ENCODE results near the gene FIP1L1. TPM values are rescaled to one million over a fixed set of nuclear protein-coding genes. Genes with fewer than 3 reads are reported as not detected.

Gene FIP1L1
- total and polyA plus RNA-seq, 10 of the 15 experiments (the other 5 are each of a cell fraction or from before 2014, with no cell fraction given): 28.1 to 110 (median 59.4) TPM

- in situ Hi-C loops (cut with MboI) (loop anchor here (10.0 kb wide), 1 partner anchor 729 kb away; no protein-coding TSS in a partner anchor), intact Hi-C loops (cut with micrococcal nuclease; ENCODE audit: unreplicated experiment) (no loop called here)
- SMC1A ChIA-PET (ENCODE audit: uncharacterized antibody, unreplicated experiment): interaction anchor here (0.6 to 1.6 kb wide), 3 partner anchors 169 to 319 kb away, joined by 3 to 4 read pairs (median 3); no protein-coding TSS in a partner anchor
Observed at GRCh38 chr4:53485658-53486040, 108.2 kb downstream of the FIP1L1 start.

GRCh38 chr4:53487766-53488165, 110.3 kb downstream of the FIP1L1 start:
- RAD21 ChIA-PET (ENCODE audit: unreplicated experiment): no interaction called here
- no peak overlapping the region for H3K27ac ChIP-seq (ENCODE audit: control insufficient read depth, insufficient read depth)
- DNase-seq (ENCODE audit: low read depth, low spot score) (no peak), ATAC-seq (no peak), FAIRE-seq (no peak)
- peaks cover 0 to 6% of the 10 kb centered on the region in 2 experiments; a peak in 2 of 4 replicates for H3K27me3 ChIP-seq (replicated peaks in 1 of 2; ENCODE audit: control insufficient read depth in 2 of 2, insufficient read depth in 2 of 2, low read length in 1 of 2)
- intact Hi-C loops (cut with micrococcal nuclease; ENCODE audit: unreplicated experiment): no loop called here
- no peaks in the 10 kb centered on the region for H3K36me3 ChIP-seq (ENCODE audit: control insufficient read depth in 2 of 2, insufficient read depth in 2 of 2, low read length in 1 of 2)
- in situ Hi-C loops (cut with MboI): loop anchor here (10.0 kb wide), 1 partner anchor 727 kb away; no protein-coding TSS in a partner anchor
- H2AFZ ChIP-seq (ENCODE audit: control insufficient read depth, low read depth, low read length): no peak overlapping the region
- TF ChIP-seq NR2C2 (IDR thresholded peaks at IDR 0.05; ENCODE audit: borderline replicate concordance, control insufficient read depth, insufficient read length, low read depth) (no peak), MEF2B (IDR thresholded peaks at IDR 0.05; ENCODE audit: partially characterized antibody, poor library complexity, severe bottlenecking) (no peak), SP1 (IDR thresholded peaks at IDR 0.05; ENCODE audit: low read depth, low read length) (no peak), CBFB (IDR thresholded peaks at IDR 0.05; ENCODE audit: low read depth) (no peak), ATF2 (IDR thresholded peaks at IDR 0.05; ENCODE audit: low read length) (no peak), CREM (IDR thresholded peaks at IDR 0.05; ENCODE audit: low read depth) (no peak), RAD21 (IDR thresholded peaks at IDR 0.05; ENCODE audit: insufficient read depth, low read depth, low read length) (no peak), BCL3 (IDR thresholded peaks at IDR 0.05; ENCODE audit: borderline replicate concordance, insufficient read depth, low read depth, low read length, poor library complexity, severe bottlenecking) (no peak), STAT3 (IDR thresholded peaks at IDR 0.05; ENCODE audit: low read depth, low read length) (no peak), HDGF (IDR thresholded peaks at IDR 0.05) (no peak), ELK1 (IDR thresholded peaks at IDR 0.05; ENCODE audit: low read depth, low read length) (no peak), ZNF622 (IDR thresholded peaks at IDR 0.05) (no peak)
- POLR2A ChIA-PET: interaction anchor here (0.6 kb wide), 1 partner anchor 173 kb away, joined by 9 read pairs; no protein-coding TSS in a partner anchor
- SMC1A ChIA-PET (ENCODE audit: uncharacterized antibody, unreplicated experiment): interaction anchor here (1.8 kb wide), 1 partner anchor 317 kb away, joined by 5 read pairs; no protein-coding TSS in a partner anchor
- CTCF ChIA-PET: interaction anchor here (0.6 to 5.2 kb wide), 6 partner anchors 10 to 213 kb away, joined by 3 to 51 read pairs (median 4); no protein-coding TSS in a partner anchor
- no peak overlapping the region for H3K9ac ChIP-seq (ENCODE audit: control insufficient read depth, insufficient read depth, low read length)
- H4K20me1 ChIP-seq (ENCODE audit: control insufficient read depth, insufficient read depth): no peaks in the 10 kb centered on the region
- BruUV-seq (replicated peaks): no TSS peak
- H3K79me2 ChIP-seq (ENCODE audit: control insufficient read depth, insufficient read depth, low read length): no peaks in the 10 kb centered on the region
- no peak overlapping the region for H3K4me2 ChIP-seq (ENCODE audit: control insufficient read depth, insufficient read depth)
- H3K9me3 ChIP-seq (replicated peaks; ENCODE audit: control insufficient read depth, insufficient read depth, low read length): no peaks in the 10 kb centered on the region; the same call in 2 of the 3 replicates
- H3K4me1 ChIP-seq (ENCODE audit: control insufficient read depth, insufficient read depth, low read length): no peaks in the 10 kb centered on the region
- H3K4me3 ChIP-seq: no peak overlapping the region

More at GRCh38 chr4:53485658-53486040, 108.2 kb downstream of the FIP1L1 start:
- DNase-seq (ENCODE audit: low read depth, low spot score): no peak
- H3K27me3 ChIP-seq (replicated peaks in 1 of 2; ENCODE audit: control insufficient read depth in 2 of 2, insufficient read depth in 2 of 2, low read length in 1 of 2): peaks cover 0 to 6% of the 10 kb centered on the region in 2 experiments; a peak in 2 of 4 replicates
- no peak overlapping the region for H3K4me3 ChIP-seq
- ChIA-PET CTCF (interaction anchor here (0.6 to 1.3 kb wide), 5 partner anchors 26 to 169 kb away, joined by 3 read pairs; no protein-coding TSS in a partner anchor), RAD21 (ENCODE audit: unreplicated experiment) (no interaction called here), POLR2A (no interaction called here)
- no TSS peak for BruUV-seq (replicated peaks)
- FAIRE-seq: no peak
- no peaks in the 10 kb centered on the region for H3K79me2 ChIP-seq (ENCODE audit: control insufficient read depth, insufficient read depth, low read length)
- TF ChIP-seq ATF7 (IDR thresholded peaks at IDR 0.05; ENCODE audit: low read depth) (no peak), POU2F2 (IDR thresholded peaks at IDR 0.05; ENCODE audit: borderline replicate concordance, low read depth, low read length) (no peak)
- WGBS (ENCODE audit: insufficient coverage, insufficient replicate concordance, low lambda C conversion rate, missing lambda C conversion rate): 5% methylated on average over 1 of the region's 1 CpG
- H3K27ac ChIP-seq (ENCODE audit: control insufficient read depth, insufficient read depth): no peak overlapping the region
- no peaks in the 10 kb centered on the region for H3K4me1 ChIP-seq (ENCODE audit: control insufficient read depth, insufficient read depth, low read length)
- H3K9ac ChIP-seq (ENCODE audit: control insufficient read depth, insufficient read depth, low read length): no peak overlapping the region
- H3K36me3 ChIP-seq (ENCODE audit: control insufficient read depth in 2 of 2, insufficient read depth in 2 of 2, low read length in 1 of 2): no peaks in the 10 kb centered on the region
- no peak overlapping the region for H3K4me2 ChIP-seq (ENCODE audit: control insufficient read depth, insufficient read depth)
- no peak overlapping the region for H2AFZ ChIP-seq (ENCODE audit: control insufficient read depth, low read depth, low read length)
- H4K20me1 ChIP-seq (ENCODE audit: control insufficient read depth, insufficient read depth): no peaks in the 10 kb centered on the region
- ATAC-seq: no peak
- no peaks in the 10 kb centered on the region; the same call in 2 of the 3 replicates for H3K9me3 ChIP-seq (replicated peaks; ENCODE audit: control insufficient read depth, insufficient read depth, low read length)

Data from GM12878 (cell line).